Middle frontal gyrus (tissue), 1 donor: ENCODE results near the gene FCN2.

Experiments
- DNase-seq: peaks from one replicate; pipeline ENCODE4 v3.0.0-alpha.2; 2015; ENCODE audit warnings: low spot score; ENCODE audit errors: extremely low spot score

The FCN2 gene

DNA sequence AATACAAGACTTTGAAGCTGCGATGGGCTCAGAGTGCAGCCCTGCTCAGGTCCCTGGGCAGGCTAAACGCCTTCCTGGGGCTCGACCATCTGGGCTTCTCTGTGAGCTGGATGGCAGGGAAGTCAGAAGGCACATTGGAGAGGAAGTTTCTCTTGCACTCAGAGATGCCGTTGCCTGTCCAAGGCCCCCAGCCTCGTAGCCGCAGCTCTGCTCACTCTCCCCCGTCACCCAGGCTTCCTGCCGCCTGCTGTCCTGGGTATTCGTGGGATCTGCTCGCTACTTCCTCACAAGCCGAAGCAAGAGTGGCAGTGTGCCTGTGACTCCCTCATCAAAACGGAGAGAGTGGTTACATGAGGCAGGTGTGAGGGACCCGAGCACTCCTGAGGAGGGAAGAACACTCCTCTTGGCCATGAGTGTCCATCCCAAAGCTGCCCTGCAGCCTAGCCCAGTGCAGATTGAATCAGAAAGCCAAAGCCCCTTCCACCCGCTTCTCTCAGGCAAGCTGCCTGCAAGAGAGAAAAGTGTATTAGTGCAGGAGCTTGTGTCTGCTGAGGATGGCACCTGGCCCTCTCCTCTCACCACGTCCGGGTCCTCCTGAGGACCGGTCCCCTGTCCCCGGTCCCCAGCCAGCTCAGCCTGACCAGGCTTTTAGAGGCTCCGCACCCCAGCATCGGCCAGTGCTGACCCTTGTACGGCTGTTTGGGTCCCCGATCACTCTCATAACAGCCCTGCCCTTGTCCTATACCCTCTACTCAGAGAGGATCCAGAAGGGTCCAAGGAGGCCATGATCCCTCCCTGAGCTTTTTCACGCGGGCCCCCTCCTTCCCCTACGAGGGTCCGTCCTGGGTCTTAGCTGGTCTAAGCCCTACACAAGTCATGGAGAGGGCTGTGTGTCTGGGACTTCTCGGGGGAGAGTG, 7.3 kb downstream of the FCN2 start:
- no peak for DNase-seq

DNA sequence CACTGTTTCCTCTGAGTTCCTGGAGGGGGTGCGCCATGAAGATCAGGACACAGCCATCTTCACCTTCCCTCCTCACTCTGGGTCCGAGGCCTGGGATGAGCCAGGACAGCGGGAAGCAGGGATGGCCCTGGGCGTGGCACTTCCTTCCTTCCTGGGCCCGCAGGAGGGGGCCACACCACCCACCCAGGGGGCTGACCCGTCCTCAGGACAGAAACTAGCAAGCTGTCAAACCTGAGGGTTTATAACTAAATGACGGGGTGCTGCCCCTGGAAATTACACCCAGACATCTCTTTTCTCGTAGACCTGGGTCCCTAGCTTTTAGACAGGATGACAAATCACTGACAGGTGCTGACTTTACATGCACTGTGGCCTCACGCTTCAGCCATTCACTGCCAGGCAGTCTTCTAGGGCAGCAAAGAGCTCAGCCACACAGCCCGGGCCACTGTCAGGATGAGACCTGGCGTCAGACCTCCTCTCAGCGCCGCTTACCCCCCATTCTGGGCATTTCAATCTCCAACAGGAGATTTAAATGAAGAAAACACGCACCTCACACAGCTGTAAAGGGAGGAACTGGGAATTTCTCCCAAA, 8.1 kb downstream of the FCN2 start:
- DNase-seq = no peak

DNA sequence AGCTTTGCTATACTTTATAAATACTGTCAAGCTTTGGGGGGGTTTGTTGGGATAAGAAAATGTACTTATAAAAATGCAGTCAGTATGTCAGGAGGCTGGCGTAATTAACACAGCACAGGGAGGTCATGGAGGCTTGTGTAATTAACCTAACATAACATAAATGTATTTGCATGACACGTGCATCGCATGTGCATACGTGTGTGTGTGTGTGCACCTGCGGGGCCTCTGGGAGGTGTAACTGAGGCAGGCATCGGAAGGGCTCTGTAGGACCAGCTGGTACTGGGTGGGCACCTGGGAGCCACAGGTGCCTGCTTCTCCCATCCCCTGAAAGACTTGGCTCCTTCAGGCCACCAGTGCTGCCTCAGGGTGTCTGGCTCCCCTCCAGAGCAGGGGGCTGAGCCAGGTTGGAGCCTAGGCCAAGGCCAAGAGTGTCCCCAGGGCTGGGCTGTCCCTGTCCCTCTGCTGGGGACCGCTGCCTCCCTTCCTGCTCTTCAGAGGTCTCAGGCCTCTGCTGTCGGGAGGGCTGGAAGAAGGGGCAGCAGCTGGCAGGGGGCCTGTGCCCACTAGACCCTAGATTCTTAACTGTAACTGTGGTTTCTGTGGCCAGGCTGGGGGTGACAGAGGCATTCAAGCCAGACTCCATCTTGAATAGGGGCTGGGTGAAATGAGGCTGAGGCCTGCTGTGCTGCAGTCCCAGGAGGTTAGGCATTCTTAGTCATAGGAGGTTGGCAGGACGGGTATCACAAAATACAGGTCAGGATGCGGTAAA, 9.0 kb downstream of the FCN2 start:
- DNase-seq = no peak

DNA sequence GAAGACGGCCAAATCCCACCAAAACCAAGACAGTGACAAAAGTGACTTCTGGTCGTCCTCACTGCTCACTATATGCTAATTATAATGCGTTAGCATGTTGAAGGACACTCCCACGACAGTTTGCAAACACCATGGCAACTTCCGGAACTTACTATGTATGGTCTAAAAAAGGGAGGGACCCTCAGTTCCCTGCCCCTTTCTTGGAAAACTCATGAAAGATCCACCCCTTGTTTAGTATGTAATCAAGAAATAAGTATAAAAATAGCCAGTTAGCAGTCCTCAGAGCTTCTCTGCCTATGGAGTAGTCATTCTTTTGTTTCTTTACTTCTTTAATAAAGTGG, 9.5 kb downstream of the FCN2 start:
- DNase-seq = no peak

DNA sequence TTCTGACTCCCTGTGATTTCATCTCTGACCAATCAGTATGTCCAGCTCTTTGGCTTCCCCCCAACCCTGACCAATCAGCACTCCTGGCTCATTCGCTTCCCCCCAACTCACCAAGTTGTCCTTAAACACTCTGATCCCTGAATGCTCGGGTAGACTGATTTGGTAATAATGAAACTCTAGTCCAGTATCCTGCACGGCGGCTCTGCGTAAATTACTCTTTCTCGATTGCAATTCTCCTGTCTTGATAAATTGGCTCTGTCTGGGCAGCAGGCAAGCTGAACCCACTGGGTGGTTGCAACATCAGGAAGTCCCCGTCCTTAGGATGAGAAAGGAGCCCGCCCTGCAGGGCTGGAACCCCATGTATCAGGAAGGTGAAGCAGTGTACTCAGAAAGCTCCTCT, 10.4 kb downstream of the FCN2 start:
- no peak for DNase-seq

DNA sequence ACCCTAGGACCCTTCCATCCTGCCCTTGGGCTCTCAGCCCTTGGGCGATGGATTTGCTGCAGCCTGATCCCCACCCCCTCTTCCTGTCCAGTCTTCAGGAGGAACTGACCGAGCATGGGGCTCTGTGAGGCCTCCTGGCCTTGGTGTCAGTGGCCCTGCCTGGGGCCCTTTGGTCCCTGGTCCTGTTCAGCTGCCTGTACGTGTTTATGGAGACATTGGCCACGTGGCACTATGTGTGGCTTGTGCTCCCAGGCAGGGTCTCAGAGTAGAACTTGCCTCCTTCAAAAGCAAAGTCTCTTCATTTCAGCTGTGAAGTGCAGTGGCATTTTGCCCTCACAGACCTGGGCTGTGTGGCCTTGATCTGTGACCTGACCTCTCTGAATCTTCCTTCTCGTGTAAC, 11.1 kb downstream of the FCN2 start:
- DNase-seq = no peak

DNA sequence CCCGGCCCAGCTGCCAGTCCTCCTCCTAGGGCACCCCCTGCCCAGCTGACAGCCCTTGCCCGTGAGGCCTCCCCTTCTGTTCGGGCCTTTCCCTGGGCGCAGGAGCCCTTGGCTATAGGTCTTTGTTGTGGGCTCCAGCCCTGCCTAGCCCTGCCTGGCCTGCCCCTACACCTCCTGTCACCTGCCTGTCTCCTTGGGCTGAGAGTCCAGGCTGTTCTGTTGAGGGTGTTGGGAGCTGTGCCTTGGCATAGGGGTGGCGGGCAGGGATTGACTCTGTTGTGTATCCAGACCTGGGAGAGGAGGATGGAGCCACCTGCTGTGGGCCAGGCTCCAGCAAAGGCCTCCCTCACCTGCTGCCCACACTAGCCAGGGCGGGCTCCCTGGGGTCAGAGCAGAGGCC, 11.6 kb downstream of the FCN2 start:
- no peak for DNase-seq

DNA sequence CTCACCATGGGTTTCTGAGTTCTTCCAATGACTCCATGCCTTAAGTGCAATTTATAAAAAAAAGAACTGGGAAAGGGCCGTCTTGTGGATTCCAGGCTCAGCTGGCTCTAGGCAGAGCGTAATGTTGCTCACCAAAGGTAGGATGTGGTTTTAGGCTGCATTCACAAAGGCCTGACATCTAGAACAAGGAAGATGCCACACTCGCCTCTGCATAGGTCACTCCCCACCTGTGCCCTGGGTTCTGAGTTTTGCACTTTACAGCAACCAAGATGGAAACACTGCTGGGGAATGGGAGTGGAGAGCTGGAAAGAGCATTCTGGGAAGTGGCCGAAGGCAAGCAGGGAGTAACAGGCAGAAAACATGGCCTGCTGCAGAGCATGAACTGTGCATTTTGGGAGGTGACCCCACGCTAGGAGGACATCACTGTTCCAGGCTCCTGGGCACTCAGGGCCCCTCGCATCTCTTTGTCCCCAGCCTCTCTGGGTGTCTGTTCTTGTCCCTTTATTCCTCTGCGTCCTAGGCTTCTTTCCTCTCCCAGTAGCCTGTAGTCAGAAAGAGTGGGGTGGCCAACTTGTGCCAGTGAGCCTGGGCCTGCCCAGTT, 12.3 kb downstream of the FCN2 start:
- no peak for DNase-seq

DNA sequence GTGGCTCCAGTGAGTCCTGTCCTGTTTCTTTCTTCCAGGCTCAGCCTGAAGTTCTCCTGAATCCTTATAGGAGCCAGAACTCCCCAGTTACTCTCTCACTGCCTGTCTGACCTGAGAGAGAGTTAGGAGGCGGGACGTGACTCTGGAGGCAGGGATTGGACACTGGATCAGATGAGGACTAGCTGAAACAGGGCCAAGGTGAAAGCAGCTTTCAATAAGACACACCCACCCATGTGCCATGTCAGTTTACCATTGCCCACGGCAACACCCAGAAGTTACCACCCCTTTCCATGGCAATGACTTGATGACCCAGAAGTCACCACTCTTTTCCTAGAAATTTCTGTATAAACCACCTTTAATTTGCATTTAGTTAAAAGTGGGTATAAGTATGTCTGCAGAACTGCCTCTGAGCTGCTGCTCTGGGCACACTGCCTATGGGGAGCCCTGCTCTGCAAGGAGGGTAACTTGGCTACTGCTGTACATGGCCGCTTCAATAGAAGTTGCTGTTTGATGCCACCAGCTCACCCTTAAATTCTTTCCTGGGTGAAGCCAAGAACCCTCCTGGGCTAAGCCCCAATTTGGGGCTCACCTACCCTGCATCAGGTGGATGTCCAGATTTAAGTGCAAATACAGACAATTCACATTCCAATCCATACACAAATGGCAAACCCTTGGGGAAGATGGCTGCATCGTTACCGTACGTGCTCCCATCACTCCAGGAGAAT, 13.7 kb downstream of the FCN2 start:
- DNase-seq = no peak

DNA sequence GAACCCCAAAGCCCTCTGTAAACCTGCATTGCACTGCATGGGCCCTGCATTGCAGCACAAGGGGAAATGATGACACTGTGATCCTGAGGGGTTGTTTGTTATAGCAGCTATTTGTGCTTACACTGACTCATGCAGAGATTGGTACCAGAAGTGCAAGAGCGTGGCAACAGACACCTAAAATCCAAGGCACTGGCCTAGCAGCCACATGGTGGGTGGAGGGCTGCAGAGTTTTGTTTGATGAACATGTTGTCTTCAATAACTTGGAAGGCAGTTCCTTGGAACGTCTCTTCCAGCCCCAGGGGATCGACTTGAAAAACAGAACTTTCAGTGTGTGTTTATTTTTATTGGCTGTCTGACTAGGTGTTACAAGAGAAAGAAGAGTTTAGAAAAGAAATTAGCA, 14.5 kb downstream of the FCN2 start:
- no peak for DNase-seq

DNA sequence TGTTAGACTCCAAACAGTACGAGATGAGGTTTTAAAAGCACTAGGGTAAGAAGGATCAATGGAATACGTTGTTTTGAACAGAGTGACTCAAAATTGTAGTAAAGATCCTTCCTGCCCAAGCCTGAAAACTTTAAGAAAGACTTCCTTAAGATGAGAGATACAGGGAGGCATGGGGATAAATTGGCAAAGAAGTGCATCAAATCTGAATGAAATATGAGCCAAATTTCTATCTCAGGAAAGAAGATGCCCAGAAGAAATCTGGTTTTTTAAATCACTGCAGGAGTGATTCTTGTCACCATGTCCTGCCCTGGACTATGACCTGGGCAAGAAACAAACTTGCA, 14.9 kb downstream of the FCN2 start:
- DNase-seq = no peak

DNA sequence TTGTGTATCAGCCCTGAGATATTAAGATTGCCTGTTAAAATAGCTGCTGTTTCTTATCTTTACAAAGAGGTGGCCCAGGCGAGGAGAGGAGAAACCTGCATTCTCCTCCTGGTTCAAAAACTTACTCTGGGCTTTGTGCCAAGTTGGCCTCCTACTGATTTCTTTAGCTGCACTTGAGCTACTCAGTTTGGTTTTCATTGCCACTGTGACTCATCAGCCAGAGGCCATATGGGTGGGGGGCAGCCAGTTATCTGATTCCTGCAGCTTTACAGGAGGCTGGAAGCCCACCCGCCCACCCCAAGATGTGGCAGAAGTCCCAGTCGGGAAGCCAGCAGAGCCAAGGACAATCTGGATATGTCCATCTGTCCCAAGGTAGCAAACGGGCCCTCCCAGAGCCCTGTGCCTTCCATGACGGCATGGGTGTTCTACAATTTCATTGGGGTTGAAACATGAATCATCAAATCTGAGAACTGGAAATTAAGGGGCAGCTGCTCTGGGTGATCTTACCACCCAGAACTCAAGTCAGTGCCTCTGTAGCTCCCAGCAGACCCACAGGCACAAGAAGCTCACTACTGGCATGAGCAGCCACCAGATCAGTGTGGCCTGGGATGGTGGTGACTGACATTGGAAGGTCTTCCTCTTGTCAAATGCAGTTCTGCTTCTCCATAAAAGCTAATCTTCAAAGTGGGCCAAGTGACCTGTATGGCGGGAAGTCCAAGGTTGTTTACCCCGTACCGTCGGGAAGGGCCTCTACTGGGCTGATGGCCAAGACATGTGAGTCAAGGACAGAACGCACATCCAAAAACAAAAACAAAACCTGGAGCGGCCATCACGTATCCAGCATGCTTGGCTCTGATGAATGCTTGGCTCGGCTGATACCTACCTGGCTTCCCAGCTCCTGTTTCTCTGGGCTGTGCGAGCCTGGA, 15.6 kb downstream of the FCN2 start:
- DNase-seq = peak; percentile 25

DNA sequence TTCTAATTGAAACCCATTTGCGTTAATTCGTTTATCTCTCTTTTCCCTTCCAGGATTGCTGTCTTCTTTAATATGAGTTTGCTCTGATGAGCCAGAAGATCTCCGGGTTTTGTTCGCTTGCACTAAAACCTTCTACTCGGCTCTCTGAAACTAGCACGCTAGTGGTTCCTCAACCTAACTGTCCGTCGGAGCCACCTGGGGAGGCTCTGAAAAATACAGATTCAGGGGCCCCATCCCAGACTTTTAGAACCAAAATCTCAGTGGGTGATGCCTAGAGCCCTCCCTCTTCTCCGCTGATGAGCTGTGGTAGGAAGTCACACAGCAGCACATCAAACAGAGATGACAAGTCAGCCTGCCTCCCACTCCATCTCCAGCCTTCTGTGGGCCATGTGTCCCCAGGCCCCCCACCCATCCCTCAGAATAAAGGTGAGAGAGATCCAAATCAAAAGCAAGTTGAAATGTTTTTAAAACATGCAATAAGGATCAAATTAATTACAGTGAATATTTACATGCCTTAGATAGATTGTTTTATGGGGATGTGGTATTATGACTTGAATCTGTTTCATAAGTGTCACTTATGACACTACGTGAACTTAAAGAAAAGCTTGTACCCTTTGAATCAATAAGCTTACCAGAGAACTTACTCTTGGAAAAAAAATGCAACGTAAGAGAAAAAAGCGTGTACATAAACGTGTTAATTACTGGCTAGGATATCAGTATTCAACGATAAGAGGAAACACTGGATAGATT, 16.4 kb downstream of the FCN2 start:
- no peak for DNase-seq

DNA sequence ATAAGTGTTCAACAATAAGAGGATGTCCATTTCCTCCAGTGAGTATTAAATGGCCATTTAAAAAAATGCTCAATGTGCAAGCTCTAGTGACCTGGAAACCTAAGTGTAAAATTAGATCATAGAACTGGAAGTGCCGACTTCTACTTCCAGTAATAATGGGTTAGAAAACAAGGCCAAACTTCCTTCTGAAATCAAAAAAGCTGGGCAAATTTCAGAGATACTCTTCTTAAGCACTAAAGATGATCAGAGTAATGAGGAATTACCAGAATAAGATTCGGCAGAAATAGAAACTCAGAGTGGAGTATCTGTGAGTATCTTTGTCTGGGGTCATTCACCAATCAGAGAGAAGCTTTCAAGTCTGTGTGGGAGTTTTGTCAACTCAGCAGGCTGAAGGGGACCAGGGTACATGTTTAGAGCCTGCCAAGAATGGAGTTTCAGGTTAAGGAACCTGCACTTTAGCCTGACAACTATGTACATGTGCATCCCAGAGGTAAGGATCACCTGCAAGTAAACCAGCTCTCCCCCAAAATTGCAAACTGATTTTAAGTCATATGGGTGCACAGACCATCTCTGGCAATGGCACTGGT, 17.1 kb downstream of the FCN2 start:
- DNase-seq = no peak

DNA sequence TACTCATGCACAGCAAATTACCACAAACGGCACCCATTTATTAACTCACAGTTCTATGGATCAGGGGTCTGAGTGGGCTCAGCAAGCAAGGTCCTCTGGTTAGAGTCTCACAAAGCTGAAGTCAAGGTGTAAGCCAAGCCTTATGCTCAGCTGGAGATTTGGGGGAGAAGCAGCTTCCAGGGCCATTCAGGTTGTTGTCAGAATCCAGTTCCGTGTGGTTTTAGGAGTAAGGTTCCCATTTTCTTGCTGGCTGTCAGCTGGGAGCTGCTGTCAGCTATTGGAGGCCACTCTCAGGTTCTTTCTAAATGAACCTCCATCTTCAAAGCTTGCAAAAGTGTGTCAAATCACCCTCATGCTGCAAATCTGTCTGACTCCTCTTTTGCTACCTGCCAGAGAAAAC, 17.7 kb downstream of the FCN2 start:
- no peak for DNase-seq

DNA sequence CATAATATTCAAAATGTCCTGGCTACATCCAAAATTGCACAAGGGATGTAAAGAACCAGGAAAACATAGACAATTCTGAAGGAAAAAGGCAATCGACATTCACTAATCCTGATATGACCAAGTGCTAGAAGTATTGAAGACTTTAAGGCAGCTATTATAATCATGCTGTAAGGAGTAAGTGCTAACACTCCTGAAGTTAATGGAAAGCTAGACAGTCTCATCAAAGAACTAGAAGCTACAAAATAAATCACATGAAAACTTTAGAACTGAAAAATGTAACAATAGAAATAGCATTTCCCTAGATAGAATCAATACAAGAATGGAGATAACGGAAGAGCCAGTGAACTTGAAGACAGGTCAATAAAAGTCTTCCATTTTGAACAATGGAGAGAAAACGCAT, 18.6 kb downstream of the FCN2 start:
- no peak for DNase-seq

DNA sequence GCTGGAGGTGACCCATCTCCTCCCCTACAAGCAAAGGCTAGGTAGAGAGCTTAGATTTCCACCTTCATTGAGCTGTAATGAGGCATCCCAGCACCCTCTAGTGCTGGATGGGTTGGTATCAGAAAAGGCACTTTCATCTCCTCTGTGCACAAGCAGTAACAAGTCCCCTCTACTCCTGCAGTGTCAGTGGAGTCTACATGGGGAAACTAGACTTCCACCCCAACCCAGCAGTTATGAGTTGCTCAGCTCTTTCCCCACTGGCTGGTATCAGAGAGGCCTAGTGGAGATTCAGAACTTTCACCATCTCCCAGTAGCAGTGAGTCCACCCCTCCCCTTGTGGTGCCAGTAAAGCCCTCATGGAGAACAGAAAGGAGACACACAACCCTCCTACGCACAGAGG, 19.2 kb downstream of the FCN2 start:
- DNase-seq = no peak

DNA sequence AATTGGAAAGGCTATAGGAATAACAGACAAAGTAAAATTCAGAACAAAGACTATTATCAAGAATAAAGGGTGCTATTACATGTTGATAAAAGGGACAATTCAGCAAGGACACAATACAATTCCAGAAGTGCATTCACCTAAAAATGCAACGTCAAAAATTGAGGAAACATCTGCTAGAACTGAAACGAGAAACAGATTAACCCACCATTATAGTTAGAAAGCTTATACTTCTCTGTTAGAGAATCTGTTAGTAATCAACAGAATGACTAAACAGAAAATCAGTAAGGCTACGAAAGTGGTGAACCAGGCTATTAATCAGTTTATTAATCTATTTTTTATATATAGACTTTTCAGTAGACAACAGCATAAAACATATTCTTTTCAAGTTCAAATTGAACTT, 22.3 kb downstream of the FCN2 start:
- DNase-seq = no peak
